Cardiac muscle cell (in vitro differentiated cells and primary cell): ENCODE data around the gene LRIG1. TPM values are rescaled to one million over a fixed set of nuclear protein-coding genes. Genes with fewer than 3 reads are reported as not detected.

Experiments used
- DNase-seq, 2 donors: peaks; one replicate each; pipeline versions ENCODE4 v3.0.0 to v3.0.0-alpha.2; 2010 to 2017; ENCODE audit warnings: low read depth in 1 of 2, low spot score in 1 of 2
- H3K27ac ChIP-seq: fragments of 200-600 bp; sonication (generic); 2 replicates; pipeline ENCODE4 v1.5.1; 2016
- H3K27me3 ChIP-seq: fragments of 200-600 bp; sonication (generic); 2 replicates; pipeline ENCODE4 v1.6.0; 2016; ENCODE audit warnings: control low read depth
- H3K36me3 ChIP-seq: fragments of 200-600 bp; sonication (generic); 2 replicates; pipeline ENCODE4 v1.5.1; 2016; ENCODE audit warnings: control low read depth
- H3K4me1 ChIP-seq: fragments of 200-600 bp; sonication (generic); 2 replicates; pipeline ENCODE4 v1.8.1; 2017; ENCODE audit warnings: low read depth, mild to moderate bottlenecking, mixed run types
- H3K4me3 ChIP-seq: fragments of 200-600 bp; sonication (generic); 2 replicates; pipeline ENCODE4 v1.5.1; 2016; ENCODE audit warnings: mild to moderate bottlenecking
- H3K9me3 ChIP-seq: fragments of 200-600 bp; sonication (generic); 2 replicates; pipeline ENCODE4 v1.5.1; 2017; ENCODE audit warnings: low read depth, mild to moderate bottlenecking, control low read depth
- CTCF ChIP-seq: IDR thresholded peaks from 2 replicates; pipeline ENCODE4 v1.5.1; 2012; ENCODE audit warnings: low read depth, mild to moderate bottlenecking, low read length
- polyA plus RNA-seq: library from polyadenylated mRNA; unstranded; fragments of >200 nt; fragmentation: Nextera tagmentation; extraction: Ambion mirVana; gene quantifications from 2 replicates; pipeline ENCODE4 v1.2.1, GENCODE V29; 2016
- total RNA-seq: library from RNA; depleted of rRNA; stranded (reverse); fragments of >200 nt; gene quantifications from 2 replicates; pipeline ENCODE4 v1.2.3, GENCODE V29; 2016

The LRIG1 gene
- total and polyA plus RNA-seq, 2 experiments from 2014 or later: 27.8 to 51.1 TPM

- no peak overlapping the region for H3K4me3 ChIP-seq
- no peaks in the 10 kb centered on the region for H3K9me3 ChIP-seq
- H3K4me1 ChIP-seq: peaks cover 41% of the 10 kb centered on the region
- no peaks in the 10 kb centered on the region for H3K27me3 ChIP-seq
- no peak overlapping the region for H3K27ac ChIP-seq
- no peak for TF ChIP-seq CTCF
- H3K36me3 ChIP-seq: no peaks in the 10 kb centered on the region
- peak in 1 of 2 donors; percentile 40 for DNase-seq
These were observed 56.6 kb downstream of the LRIG1 start for GRCh38 chr3:66444146-66444644.

- TF ChIP-seq CTCF: no peak
- Histone ChIP-seq H3K27me3 (no peaks in the 10 kb centered on the region), H3K4me1 (peaks cover 46% of the 10 kb centered on the region), H3K9me3 (no peaks in the 10 kb centered on the region), H3K36me3 (no peaks in the 10 kb centered on the region), H3K4me3 (no peak overlapping the region), H3K27ac (peak overlapping the region; percentile 52)
- no peak for DNase-seq
These were observed 57.6 kb downstream of the LRIG1 start for GRCh38 chr3:66443118-66443803.

GRCh38 chr3:66442254-66443117 lies 58.3 kb downstream of the LRIG1 start:
- no peak for TF ChIP-seq CTCF
- H3K4me3 ChIP-seq: no peak overlapping the region
- no peaks in the 10 kb centered on the region for H3K36me3 ChIP-seq
- peaks cover 46% of the 10 kb centered on the region for H3K4me1 ChIP-seq
- DNase-seq: peak; percentile 70 to 89
- no peaks in the 10 kb centered on the region for H3K27me3 ChIP-seq
- H3K9me3 ChIP-seq: no peaks in the 10 kb centered on the region
- H3K27ac ChIP-seq: peak overlapping the region; percentile 52

GRCh38 chr3:66441692-66442091 lies 59.1 kb downstream of the LRIG1 start:
- no peak for DNase-seq
- Histone ChIP-seq H3K4me1 (peaks cover 46% of the 10 kb centered on the region), H3K9me3 (no peaks in the 10 kb centered on the region), H3K36me3 (no peaks in the 10 kb centered on the region), H3K27me3 (no peaks in the 10 kb centered on the region), H3K27ac (peak overlapping the region; percentile 52), H3K4me3 (no peak overlapping the region)
- TF ChIP-seq CTCF: no peak

GRCh38 chr3:66441129-66441528 lies 59.7 kb downstream of the LRIG1 start:
- Histone ChIP-seq H3K27ac (no peak overlapping the region), H3K4me1 (peaks cover 46% of the 10 kb centered on the region), H3K4me3 (no peak overlapping the region), H3K9me3 (no peaks in the 10 kb centered on the region), H3K27me3 (no peaks in the 10 kb centered on the region), H3K36me3 (no peaks in the 10 kb centered on the region)
- peak in 1 of 2 donors; percentile 34 for DNase-seq
- no peak for TF ChIP-seq CTCF
